CD4-positive, alpha-beta T cell treated with Interleukin-17A for 1 hour (primary cell): ENCODE results near the gene FRZB.
"Not testable (repeated sequence)": the region's sequence is repeated elsewhere in the genome, so short reads cannot be mapped to it uniquely, and the experiment has no call there.

ENCODE experiments used
- DNase-seq: peaks from one replicate; pipeline ENCODE4 v3.0.0-alpha.2; 2020

Gene FRZB

DNA sequence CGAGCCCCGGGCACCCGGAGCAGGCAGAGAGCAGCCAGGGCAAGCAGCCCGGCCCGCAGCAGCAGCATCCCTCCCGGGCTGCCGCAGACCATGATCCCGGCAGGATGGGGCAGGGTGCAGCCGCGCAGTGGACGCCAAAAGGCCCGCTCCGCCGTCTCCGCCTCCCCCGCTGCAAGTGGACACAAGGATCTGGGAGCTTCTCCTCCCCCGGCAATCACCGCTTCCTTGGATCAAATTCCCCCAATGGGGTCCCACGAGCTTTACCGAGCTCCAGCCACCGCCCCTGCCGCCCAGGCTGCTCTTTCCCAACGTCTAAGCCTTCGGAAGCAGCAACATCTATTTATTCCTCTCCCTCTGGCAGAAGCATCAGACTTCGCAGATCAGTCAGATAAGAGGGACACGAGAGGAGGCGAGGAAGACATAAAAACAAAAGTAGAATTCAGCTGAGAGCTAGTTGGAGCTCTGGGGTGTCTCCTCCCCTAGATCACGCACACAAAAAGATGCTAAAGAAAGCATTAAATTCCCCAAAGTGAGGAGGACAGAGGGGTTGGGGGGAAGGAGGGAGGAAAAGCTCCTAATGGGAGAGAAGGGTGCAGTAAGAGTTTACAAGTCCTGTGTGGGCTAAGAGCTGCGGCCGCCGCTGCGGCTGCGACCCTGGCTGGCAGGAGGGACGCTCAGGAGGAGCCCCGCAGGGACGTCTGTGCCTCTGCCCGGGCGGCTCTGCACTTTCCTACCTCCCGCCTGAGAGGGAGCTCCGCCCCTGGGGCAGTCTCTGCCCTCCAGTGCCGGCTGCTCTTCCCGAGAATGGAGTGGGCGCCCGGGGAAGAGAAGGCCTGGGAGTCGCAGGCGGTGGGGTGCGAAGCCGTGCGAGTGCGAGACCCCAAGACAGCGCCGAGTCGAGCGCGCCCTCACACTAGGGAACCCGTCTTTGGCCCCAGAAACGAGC, at the start of gene FRZB:
FRZB (minus strand) TSS at position 177 of the 946 bp plus-strand sequence; CDS start at position 92, 85 bp downstream.
- DNase-seq: no peak

GRCh38 chr2:182915369-182916326, 49.2 kb upstream of the FRZB start:
- no peak for DNase-seq

DNA sequence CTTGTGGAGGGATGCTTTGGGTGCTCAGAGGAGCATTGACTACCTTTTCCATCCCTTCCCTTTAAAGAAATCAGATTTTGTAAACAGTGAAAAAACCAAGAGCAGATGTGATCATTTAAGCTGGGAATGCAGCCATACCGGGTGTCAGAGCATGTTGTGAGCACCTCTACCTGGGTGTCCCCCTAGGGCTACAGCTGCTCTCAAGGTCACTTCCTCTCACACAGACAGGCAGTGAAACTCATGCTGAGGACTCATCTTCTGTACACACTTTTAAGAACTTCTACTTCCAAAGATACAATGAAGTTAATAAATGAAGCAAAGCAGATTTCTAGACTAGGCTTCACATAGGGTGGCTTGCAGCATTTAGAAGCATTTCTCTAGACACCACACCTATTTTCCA, 48.4 kb upstream of the FRZB start:
- DNase-seq: no peak

DNA sequence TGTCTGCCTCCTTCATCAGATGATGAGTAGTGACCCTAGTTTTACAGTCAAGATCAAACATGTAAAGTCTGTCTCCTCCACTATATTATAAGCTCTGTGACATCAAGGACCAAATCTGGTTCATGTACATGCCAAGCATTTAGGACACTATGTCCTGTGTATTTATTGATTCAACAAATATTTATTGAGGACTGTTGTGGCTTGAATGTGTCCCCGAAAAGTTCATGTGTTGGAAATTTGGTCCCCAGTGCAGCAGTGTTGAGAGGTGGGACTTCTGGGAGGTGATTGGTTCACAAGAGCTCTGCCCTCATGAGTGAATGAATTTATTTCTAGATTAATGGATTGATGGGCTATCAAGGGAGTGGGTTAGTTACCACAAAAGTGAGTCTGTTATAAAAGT, 46.6 kb upstream of the FRZB start:
- no peak for DNase-seq

DNA sequence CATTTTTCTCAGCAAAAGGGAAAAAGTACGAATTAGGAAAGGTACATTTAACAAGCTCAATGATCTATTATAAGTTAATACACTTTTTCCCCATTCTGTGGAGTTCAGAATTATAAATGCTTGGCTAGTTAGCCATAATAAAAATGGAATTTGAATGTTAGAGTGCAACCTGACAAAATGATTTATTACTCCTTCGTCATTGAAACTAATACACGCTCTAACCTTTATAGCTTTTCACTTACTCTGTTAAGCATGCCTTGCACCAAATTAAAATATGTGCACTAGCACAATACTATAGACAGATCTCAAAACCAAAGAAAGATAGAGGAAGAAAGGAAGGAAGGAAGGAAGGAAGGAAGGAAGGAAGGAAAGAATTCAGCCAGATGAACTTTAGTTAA, 46.1 kb upstream of the FRZB start:
- no peak for DNase-seq

DNA sequence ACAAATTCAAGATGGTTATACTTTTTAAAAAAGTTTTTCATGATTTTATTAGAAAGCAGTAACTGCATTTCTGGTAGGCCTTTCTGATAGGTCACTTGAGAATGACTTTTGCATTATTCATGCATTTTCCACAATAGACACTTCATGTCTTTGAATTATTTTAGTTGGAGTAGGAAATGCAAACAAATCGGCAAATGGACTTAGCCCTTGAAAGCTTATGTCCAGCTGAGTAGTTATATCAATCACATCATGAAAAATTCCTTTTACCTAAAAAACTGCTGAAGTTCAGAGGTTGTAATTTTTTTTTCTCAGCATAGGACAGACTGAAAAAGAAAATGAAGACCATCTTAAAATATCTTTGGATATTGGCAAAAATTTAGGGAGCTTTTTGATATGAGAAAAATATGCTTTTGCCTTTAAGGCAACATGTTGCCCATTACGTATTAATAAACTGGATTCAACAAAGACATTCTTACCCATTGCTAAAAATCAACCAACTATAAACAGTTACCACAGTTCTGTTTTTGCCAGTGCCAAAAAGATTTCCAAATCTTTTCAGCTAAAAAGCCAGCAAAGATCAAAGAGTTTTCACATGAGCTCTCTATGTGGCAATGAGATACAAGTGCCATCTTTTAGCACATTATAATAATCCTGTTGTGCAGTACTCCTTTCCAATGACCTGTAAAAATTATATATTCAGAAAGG, 45.5 kb upstream of the FRZB start:
- no peak for DNase-seq

DNA sequence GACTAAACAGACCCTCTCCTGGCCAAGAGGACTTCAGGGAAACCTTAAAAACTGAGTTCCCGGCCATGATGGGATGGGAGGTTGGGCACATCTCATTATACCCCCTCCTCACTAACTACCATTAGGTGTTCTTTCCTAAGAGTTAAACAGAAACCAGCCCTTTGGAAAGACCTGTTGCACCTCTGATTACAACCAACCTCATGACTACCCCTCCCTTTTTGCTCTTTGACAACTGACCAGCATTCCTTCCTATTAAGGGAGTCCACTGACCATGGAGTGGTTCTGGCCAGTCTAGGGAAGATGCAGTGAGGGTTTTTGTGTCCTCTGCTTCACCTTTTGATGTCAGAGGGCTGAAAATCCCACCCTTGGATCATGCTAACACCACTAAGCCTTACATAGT, 44.5 kb upstream of the FRZB start:
- no peak for DNase-seq

DNA sequence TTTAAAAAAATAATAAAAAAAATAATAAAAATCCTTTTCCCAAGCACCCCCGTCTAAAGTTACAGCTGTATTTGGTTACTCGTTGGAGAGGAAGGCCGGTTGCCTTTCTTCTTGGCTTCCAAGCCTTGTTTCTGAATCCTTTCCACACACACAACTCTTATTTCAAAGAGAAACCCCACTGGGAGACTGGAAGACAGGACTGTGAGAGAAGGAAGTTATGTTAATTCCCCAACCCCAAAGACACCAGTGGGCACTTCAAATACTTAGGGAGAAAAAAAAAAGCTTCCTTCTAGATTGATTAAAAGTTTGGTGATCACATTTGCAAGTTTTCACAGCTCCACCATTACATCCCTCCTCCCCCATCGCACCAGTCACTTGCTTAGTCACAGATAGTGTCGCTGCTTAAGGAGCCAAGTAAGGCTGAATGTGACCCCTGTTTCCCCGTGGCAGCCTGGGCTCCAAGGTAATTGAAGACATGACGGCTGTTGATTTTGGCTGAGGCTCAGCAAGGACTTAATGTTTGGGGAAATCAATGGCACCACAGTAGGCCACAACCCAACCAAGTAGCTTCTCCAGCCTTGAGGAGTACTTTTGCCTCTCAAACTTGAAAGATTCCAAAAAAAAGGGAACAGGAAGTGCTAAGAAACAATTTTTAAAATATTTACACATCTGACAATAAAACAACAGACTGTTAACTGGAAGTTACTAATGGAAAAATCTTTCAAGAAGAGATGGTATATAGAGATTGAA, 40.8 kb upstream of the FRZB start:
- DNase-seq: no peak

GRCh38 chr2:182906454-182906853, 40.0 kb upstream of the FRZB start:
- DNase-seq: no peak

DNA sequence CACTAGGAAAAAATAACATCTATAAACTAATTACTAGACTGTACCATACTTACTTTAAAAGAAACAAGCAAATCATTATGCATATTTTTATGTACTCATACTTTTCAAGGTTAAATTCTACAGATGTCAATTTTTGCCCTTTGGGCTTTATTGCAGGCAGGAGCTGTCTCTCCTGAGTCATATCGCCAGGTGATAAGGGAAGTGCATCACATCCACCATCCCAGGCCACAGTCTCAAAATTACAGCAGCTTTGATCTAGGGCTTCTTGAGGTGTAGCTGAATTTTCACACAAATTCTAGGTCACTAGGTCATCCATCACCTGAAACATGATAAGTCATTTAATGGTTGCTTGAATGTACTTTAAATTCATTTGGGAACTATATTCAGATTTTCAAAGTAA, 38.4 kb upstream of the FRZB start:
- DNase-seq: no peak

- DNase-seq: no peak
Observed at GRCh38 chr2:182903566-182903965, 37.1 kb upstream of the FRZB start.

DNA sequence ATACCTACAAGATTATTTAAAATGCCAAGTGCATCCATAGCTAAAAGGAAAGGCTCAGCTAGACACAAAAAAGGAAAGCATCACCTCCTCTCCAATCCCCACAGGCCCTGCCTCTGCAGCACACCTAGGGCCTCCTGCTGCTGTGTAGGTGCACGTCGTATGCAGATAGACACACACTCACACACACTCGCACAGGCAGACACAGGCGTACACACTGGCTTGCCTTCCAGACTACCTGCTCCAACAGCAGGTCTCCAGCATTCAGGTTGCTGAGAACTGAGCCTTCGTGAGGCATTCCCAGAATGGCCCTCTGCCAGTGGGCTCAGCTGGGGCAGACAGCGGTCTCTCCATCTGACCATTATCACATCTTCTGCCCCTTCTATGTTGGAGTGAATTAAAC, 35.3 kb upstream of the FRZB start:
- no peak for DNase-seq

DNA sequence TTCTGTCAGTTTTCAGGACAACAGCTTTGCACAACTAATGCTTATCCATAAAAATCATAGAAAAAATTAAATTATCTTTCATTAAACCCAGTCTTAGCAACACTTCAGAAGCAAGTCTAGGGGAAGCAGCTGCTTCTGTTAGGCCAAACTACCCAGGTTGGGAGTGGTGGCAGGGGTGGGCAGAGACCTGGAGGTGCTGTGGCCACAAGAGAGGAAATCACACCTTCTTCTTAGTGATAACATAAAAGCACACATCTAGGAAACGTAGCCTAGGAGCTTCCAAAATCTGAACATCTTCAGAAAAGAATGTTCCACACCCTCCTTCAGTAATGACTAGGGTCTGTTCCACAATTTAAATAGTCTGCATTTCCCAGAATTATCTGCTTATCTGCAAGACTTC, 32.3 kb upstream of the FRZB start:
- DNase-seq: no peak

- no peak for DNase-seq
Observed at GRCh38 chr2:182897137-182897536, 30.7 kb upstream of the FRZB start.

GRCh38 chr2:182895798-182896197, 29.4 kb upstream of the FRZB start:
- DNase-seq: no peak

- DNase-seq: no peak
Observed at GRCh38 chr2:182895169-182895568, 28.7 kb upstream of the FRZB start.

DNA sequence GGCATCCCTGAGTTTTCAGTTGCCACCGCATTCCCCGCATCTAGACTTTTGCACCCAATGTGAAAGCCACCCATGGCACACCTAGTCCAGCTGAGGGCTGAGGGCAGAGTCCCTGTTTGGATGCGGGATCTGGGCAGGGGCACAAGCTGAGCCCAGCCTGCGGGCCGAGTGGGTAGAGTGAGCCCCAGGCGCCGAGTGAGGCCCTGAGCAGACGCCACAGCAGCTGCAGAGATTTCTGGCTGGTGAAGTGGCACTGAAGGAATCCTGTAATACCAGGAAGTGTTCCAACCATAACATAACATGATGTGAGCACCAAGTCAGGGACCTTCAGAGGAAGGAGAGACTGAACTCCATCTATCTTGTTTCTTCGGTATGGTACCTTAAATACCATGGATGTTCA, 27.7 kb upstream of the FRZB start:
- DNase-seq: no peak

GRCh38 chr2:182893666-182894065, 27.2 kb upstream of the FRZB start:
- no peak for DNase-seq

- DNase-seq: not testable (repeated sequence)
Observed at GRCh38 chr2:182893035-182893434, 26.6 kb upstream of the FRZB start.

- no peak for DNase-seq
Observed at GRCh38 chr2:182891611-182892010, 25.2 kb upstream of the FRZB start.

DNA sequence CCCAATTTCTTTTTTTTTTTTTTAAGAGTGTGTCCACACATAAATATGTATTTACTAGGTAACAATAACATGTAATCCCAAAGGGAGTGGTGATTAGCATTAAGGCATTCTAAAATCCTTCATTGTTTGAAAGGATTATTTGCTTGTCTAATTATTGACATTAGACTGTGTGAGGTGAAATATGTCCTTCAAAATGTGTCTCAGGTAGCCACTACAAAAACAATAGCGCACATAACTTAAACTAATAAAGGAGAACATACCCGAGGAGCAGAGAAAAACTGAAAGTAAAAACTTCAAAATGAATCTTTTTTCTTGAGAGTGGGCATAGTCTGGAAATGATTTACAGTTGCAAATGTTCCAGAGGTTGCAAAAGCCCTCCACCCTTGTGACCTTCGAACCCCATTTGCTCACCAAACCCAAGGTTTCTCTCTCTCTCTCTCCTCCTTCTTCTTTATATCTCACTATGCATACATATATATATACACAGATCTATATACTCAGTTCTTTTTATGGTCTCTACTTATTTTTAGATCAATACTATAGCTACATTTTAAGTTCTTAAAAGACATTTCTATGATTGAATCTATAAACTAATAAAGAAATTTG, 24.4 kb upstream of the FRZB start:
- no peak for DNase-seq

DNA sequence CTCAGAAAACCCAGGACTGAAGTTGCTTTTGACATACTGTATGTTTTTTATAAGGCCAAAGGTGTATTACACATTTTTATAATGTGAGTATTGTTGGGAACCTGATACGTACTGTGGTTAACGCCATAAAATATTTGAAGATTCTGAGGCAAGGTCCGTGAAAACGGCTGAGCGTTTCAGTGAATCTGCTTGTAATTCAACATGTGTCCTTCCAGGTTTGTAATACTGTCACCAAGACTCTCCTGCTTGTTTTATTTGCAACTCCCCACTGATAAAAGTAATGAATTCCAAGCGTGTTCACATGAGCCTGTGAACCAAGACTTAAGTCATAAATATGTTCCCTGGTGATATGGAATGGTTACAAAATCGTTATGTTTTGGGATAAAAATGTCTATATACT, 23.9 kb upstream of the FRZB start:
- no peak for DNase-seq
